Lower leg skin (tissue), 4 donors: ENCODE results near the gene PMP22. TPM values are rescaled to one million over a fixed set of nuclear protein-coding genes. Genes with fewer than 3 reads are reported as not detected.

Experiments used
- DNase-seq, 2 donors: peaks; one replicate each; pipeline ENCODE4 v3.0.0-alpha.2; 2019; ENCODE audit warnings: low spot score in 2 of 2
- H3K4me3 ChIP-seq: fragments of 200-600 bp; sonication (generic); 2 replicates; pipeline ENCODE4 v1.5.1; 2017; ENCODE audit warnings: mild to moderate bottlenecking, low read depth; ENCODE audit not compliant: poor library complexity, severe bottlenecking
- CTCF ChIP-seq, 3 donors: fragments of 450-650 bp; IDR thresholded peaks; one replicate each; pipeline ENCODE4 v1.5.1; 2016; ENCODE audit warnings: antibody characterized with exemption in 3 of 3, mild to moderate bottlenecking in 3 of 3, moderate library complexity in 2 of 3
- POLR2A ChIP-seq, 2 donors: fragments of 450-650 bp; IDR thresholded peaks; one replicate each; pipeline ENCODE4 v1.6.1; 2016 to 2017; ENCODE audit warnings: antibody characterized with exemption in 2 of 2, mild to moderate bottlenecking in 1 of 2, moderate library complexity in 1 of 2
- WGBS, 2 donors: methylation state at CpG; one replicate each; pipeline ENCODE4 v1.1.5; 2018; 5-methylcytosine and 5-hydroxymethylcytosine counted together
- intact Hi-C: fragments of 100-400 bp; cut with DNase I; formaldehyde crosslinking; loops from one replicate; pipeline ENCODE4 v1.15.0; 2023; ENCODE audit warnings: low total_unique reads
- total RNA-seq, 4 donors: library from RNA; depleted of rRNA; stranded (reverse); fragments of >200 nt; gene quantifications; one replicate each; pipeline ENCODE4 v1.1.0, GENCODE V29; 2016

The PMP22 gene
- total RNA-seq, 4 donors from 2014 or later = 34.9 to 120 (median 64.5) TPM

DNA sequence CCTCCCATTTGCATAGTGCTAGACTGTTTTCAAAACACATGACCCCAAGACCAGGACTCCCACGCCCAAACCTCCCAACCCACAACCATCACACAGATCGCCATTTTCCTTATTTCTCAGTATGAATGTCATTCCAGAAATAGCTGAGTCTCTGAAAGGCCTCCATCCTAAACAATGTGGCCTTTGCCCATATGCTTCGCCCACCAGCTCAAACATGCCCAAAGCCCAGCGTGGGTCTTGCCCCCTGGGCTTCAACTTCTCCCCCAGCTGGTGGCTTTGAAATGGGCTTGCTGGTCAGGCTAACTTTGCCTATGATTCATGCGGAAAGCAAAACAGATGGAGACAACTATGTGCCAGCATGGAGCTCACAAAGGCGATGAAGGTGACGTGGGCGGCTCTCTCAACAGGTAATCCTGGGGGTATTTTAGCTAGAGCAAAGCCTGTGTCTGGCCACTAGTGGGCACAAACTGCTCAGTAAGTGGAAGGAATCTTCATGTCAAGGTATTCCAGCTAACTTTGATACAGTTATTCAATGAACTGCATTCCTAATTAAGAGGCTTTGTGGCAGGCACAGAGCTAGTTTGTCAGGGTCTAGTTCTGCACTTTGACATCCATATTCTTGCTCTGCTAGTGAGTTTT, 17.1 kb downstream of the PMP22 start:
- no peak for TF ChIP-seq POLR2A (IDR thresholded peaks at IDR 0.05)
- TF ChIP-seq CTCF (IDR thresholded peaks at IDR 0.05) = no peak
- no peak overlapping the region for H3K4me3 ChIP-seq
- WGBS, 2 donors = 73 to 87% methylated on average over 8 of the region's 8 CpGs
- no peak for DNase-seq
- intact Hi-C loops = no loop called here

GRCh38 chr17:15245054-15245453, 20.1 kb downstream of the PMP22 start:
- intact Hi-C loops = no loop called here
- WGBS, 2 donors = 50 to 54% methylated on average over 5 of the region's 5 CpGs
- no peak overlapping the region for H3K4me3 ChIP-seq
- no peak for DNase-seq
- TF ChIP-seq POLR2A (IDR thresholded peaks at IDR 0.05) (no peak), CTCF (IDR thresholded peaks at IDR 0.05) (no peak)

- intact Hi-C loops = no loop called here
- TF ChIP-seq POLR2A (IDR thresholded peaks at IDR 0.05) = no peak
- TF ChIP-seq CTCF (IDR thresholded peaks at IDR 0.05) = no peak
- DNase-seq = no peak
- H3K4me3 ChIP-seq = no peak overlapping the region
These were observed 24.5 kb downstream of the PMP22 start for GRCh38 chr17:15240644-15241043.

DNA sequence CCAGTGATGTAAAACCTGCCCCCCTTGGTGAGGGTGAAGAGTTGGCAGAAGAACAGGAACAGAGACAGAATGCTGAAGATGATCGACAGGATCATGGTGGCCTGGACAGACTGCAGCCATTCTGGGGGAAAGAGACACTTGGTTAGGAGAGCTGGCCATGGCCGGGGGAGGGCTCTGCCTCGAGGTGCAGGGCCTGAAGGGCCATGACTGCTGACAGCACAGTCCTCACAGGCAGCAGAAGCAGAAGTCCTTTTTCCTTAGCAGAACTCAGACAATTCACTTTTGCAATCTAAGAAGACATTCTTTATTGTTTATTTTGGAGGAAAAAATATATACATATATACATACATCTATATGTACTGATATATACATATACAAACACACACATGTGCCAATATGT, 25.6 kb downstream of the PMP22 start:
- TF ChIP-seq POLR2A (IDR thresholded peaks at IDR 0.05) = no peak
- TF ChIP-seq CTCF (IDR thresholded peaks at IDR 0.05) = no peak
- WGBS, 2 donors = 88 to 90% methylated on average over 3 of the region's 3 CpGs

GRCh38 chr17:15238676-15239422, 26.3 kb downstream of the PMP22 start:
- no peak overlapping the region for H3K4me3 ChIP-seq
- DNase-seq = no peak
- no peak for TF ChIP-seq POLR2A (IDR thresholded peaks at IDR 0.05)
- no peak for TF ChIP-seq CTCF (IDR thresholded peaks at IDR 0.05)
- intact Hi-C loops = no loop called here
- 90 to 93% methylated on average over 3 of the region's 3 CpGs for WGBS, 2 donors

More for the DNA sequence above, 25.6 kb downstream of the PMP22 start:
- intact Hi-C loops = no loop called here
- H3K4me3 ChIP-seq = no peak overlapping the region
- DNase-seq = no peak
